K562 (cell line): ENCODE data around the gene NTF4. TPM values are rescaled to one million over a fixed set of nuclear protein-coding genes. Genes with fewer than 3 reads are reported as not detected.

ENCODE experiments used
- CBX3 ChIP-seq, 2 experiments: IDR thresholded peaks; 1 replicate in 1 of 2; 2 replicates in 1 of 2; pipeline ENCODE4 v1.6.1; 2012; ENCODE audit warnings: inconsistent platforms in 2 of 2, low read length in 2 of 2, borderline replicate concordance in 1 of 2, control low read depth in 1 of 2
- FOSL1 ChIP-seq: fragments of 200-800 bp; sonication (Bioruptor generic); conservative IDR thresholded peaks from 2 replicates; pipeline ENCODE4 v1.6.1; 2016; ENCODE audit warnings: missing genetic modification characterization, missing compliant biosample characterization
- FOXA1 ChIP-seq: fragments of 450-650 bp; IDR thresholded peaks from 2 replicates; pipeline ENCODE4 v1.6.1; 2016; ENCODE audit warnings: mild to moderate bottlenecking, borderline replicate concordance
- KDM2B ChIP-seq: fragments of 250-450 bp; sonication (Bioruptor Pico); IDR thresholded peaks from 2 replicates; pipeline ENCODE4 v1.8.0; 2021; ENCODE audit warnings: mild to moderate bottlenecking, moderate library complexity
- KDM5B ChIP-seq: fragments of 200-600 bp; sonication (generic); IDR thresholded peaks from 2 replicates; pipeline ENCODE4 v1.6.1; 2012; ENCODE audit warnings: low read depth, mild to moderate bottlenecking, moderate library complexity, low read length, control low read depth, inconsistent platforms; ENCODE audit not compliant: insufficient replicate concordance
- MBD2 ChIP-seq: sonication (generic); IDR thresholded peaks from 2 replicates; pipeline ENCODE4 v1.6.1; 2016; ENCODE audit warnings: low read depth, borderline replicate concordance
- MECOM ChIP-seq: fragments of 250-450 bp; sonication (Bioruptor Pico); IDR thresholded peaks from 2 replicates; pipeline ENCODE4 v1.8.0; 2022; ENCODE audit warnings: inconsistent platforms
- RB1 ChIP-seq: fragments of 450-650 bp; IDR thresholded peaks from 2 replicates; pipeline ENCODE4 v1.6.1; 2017; ENCODE audit warnings: low read depth, mild to moderate bottlenecking
- RFX5 ChIP-seq: IDR thresholded peaks from 2 replicates; pipeline ENCODE4 v1.6.1; 2011; ENCODE audit warnings: low read depth, mild to moderate bottlenecking, improper control_type of control experiment, low read length
- RFX7 ChIP-seq: fragments of 250-450 bp; sonication (Bioruptor Pico); IDR thresholded peaks from 2 replicates; pipeline ENCODE4 v1.5.1; 2021; ENCODE audit warnings: mild to moderate bottlenecking
- STAT5A ChIP-seq: IDR thresholded peaks from 2 replicates; pipeline ENCODE4 v1.6.1; 2012; ENCODE audit warnings: low read length, inconsistent platforms, borderline replicate concordance
- TEAD1 ChIP-seq, 2 experiments: fragments of 450-650 bp in 1 of 2; sonication (generic) in 1 of 2; formaldehyde crosslinking; IDR thresholded peaks; 2 replicates each; pipeline versions ENCODE4 v1.4.0 to v1.8.0; 2020 to 2022; ENCODE audit warnings: mild to moderate bottlenecking in 2 of 2, missing genetic modification reagents in 1 of 2
- ZBTB17 ChIP-seq: fragments of 450-650 bp; formaldehyde crosslinking; IDR thresholded peaks from 2 replicates; pipeline ENCODE4 v1.4.0; 2020; ENCODE audit warnings: mild to moderate bottlenecking
- ZNF134 ChIP-seq: fragments of 250-450 bp; sonication (Bioruptor Pico); conservative IDR thresholded peaks from 2 replicates; pipeline ENCODE4 v1.4.0; 2020
- ZNF212 ChIP-seq: fragments of 450-650 bp; formaldehyde crosslinking; IDR thresholded peaks from 2 replicates; pipeline ENCODE4 v1.4.0; 2020; ENCODE audit warnings: mild to moderate bottlenecking
- ZNF217 ChIP-seq: sonication (generic); formaldehyde crosslinking; IDR thresholded peaks from 2 replicates; pipeline ENCODE4 v1.8.0; 2022; ENCODE audit warnings: mild to moderate bottlenecking, missing genetic modification reagents
- ZNF584 ChIP-seq: fragments of 200-800 bp; sonication (Bioruptor generic); IDR thresholded peaks from 2 replicates; pipeline ENCODE4 v1.6.1; 2016; ENCODE audit warnings: low read depth, mild to moderate bottlenecking, missing genetic modification characterization, missing compliant biosample characterization
- ZNF644 ChIP-seq: fragments of 200-800 bp; sonication (Bioruptor generic); IDR thresholded peaks from 2 replicates; pipeline ENCODE4 v1.6.1; 2016; ENCODE audit warnings: low read depth, missing genetic modification characterization, missing compliant biosample characterization
- ZNF76 ChIP-seq: fragments of 250-450 bp; sonication (Bioruptor Pico); IDR thresholded peaks from 2 replicates; pipeline ENCODE4 v1.4.0; 2020; ENCODE audit warnings: mild to moderate bottlenecking, moderate library complexity, borderline replicate concordance
- polyA plus RNA-seq, 8 experiments: library from polyadenylated mRNA; depleted of rRNA in 4 of 8; stranded (reverse) in 5 of 8; unstranded in 3 of 8; fragments of >200 nt; fragmentation: Nextera tagmentation in 2 of 8; fragmentation: Illumina TruSeq in 1 of 8; extraction: Ambion mirVana in 2 of 8; extraction: Trizol in 1 of 8; gene quantifications; 2 replicates each; pipeline versions ENCODE4 v1.2.1 to v1.2.3, GENCODE V29; 2011 to 2014; ENCODE audit warnings: inconsistent platforms in 1 of 8, missing spikeins in 1 of 8
- total RNA-seq, 7 experiments: library from RNA; depleted of rRNA in 6 of 7; stranded (reverse); fragments of >200 nt in 6 of 7; fragmentation: Illumina TruSeq in 2 of 7; extraction: Trizol in 2 of 7; gene quantifications; 2 replicates each; pipeline versions ENCODE4 v1.2.1 to v1.2.3, GENCODE V29; 2011 to 2021; ENCODE audit warnings: low replicate concordance in 1 of 7
- TF ChIP-seq, protein P1 (sequence below): fragments of 450-650 bp; formaldehyde crosslinking; IDR thresholded peaks from 2 replicates; pipeline ENCODE4 v1.4.0; 2020; ENCODE audit warnings: mild to moderate bottlenecking, mixed read lengths
- TF ChIP-seq, protein P2 (sequence below), 3 experiments: IDR thresholded peaks in 2 of 3; conservative IDR thresholded peaks in 1 of 3; 2 replicates each; pipeline ENCODE4 v1.5.1; 2011 to 2012; ENCODE audit warnings: low read length in 3 of 3, mild to moderate bottlenecking in 3 of 3, control low read depth in 2 of 3, improper control_type of control experiment in 1 of 3, inconsistent platforms in 1 of 3, low read depth in 1 of 3, mixed read lengths in 1 of 3, moderate library complexity in 1 of 3; ENCODE audit not compliant: insufficient read depth in 2 of 3
- TF ChIP-seq, protein P3 (sequence below): IDR thresholded peaks from 2 replicates; pipeline ENCODE4 v1.6.1; 2014; ENCODE audit warnings: antibody characterized with exemption
- TF ChIP-seq, protein P4 (sequence below): fragments of 250-450 bp; sonication (Bioruptor Pico); IDR thresholded peaks from 2 replicates; pipeline ENCODE4 v1.9.0; 2021; ENCODE audit warnings: mild to moderate bottlenecking

NTF4 gene
- total and polyA plus RNA-seq, 9 of the 15 experiments (the other 6 are each of a cell fraction or from before 2014, with no cell fraction given) = not detected

DNA sequence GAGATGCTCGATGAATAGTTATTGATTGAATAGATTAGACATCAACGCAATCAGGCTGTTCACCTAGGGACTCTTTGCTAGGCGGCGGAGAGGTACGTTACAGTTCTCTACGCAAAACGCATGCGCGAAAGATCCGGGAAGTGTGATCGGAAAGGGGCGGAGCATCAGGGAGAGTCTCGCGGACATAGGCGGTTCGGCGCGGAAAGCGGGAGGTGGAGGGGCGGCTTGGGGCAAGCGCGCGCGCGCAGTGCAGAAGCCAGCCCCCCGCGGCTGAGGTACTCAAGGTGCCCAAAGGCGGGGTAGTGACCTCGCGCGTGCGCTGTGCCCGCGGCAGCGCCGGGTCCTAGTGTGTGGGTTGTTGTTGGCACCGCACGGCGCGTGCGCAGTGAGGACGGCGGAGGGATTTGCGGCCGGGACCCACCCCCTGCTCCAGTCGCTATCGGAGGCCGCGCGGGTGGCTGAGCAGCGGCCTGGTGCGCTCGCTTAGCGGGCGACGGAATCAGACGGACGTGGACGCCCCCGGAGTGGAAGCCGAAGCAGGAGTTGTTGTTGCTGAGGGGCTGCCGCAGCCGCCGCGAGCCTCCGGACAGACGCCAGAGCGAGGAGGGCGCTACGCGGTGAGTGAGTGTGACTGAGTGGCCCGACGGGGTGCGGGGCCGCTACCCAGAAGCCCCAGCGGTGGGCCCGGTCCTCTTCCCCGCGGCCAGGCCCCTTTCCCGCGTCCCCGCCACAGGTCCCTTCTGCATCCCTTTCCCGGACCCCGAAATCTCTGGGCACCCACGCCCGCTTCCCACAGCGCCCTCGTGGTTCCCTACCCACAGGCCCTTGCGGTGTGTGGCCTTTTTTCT is 20.6 kb upstream of the NTF4 start, which contains the start of gene SNRNP70 (continued):
- TF ChIP-seq ZNF644 (tag) (no peak), KDM2B (CRISPR knock-in tag) (no peak), FOXA1 (no peak), FOSL1 (tag) (no peak; the same call in none of the 2 replicates), ZNF584 (CRISPR knock-in tag) (no peak), MBD2 (peak; percentile 79), ZNF217 (no peak), CBX3 (IDR thresholded peaks at IDR 0.05; ENCODE audit: borderline replicate concordance in 1 of 2, low read length in 2 of 2) (no peak; a peak in 1 of 3 replicates), TEAD1 (CRISPR knock-in tag; IDR thresholded peaks at IDR 0.05) (peak in 1 of 2 experiments; percentile 60; a peak in 1 of 4 replicates), ZBTB17 (CRISPR knock-in tag) (peak; percentile 62; the same call in 1 of the 2 replicates), RB1 (peak; percentile 87), RFX5 (no peak), RFX7 (CRISPR knock-in tag) (no peak), ZNF212 (CRISPR knock-in tag) (no peak), STAT5A (peak; percentile 26; the same call in 1 of the 2 replicates), ZNF134 (CRISPR knock-in tag) (0 out of 2 replicates have a peak, but pooled peaks have one; percentile 29), MECOM (no peak), KDM5B (peak; percentile 94), ZNF76 (CRISPR knock-in tag) (peak; percentile 91; the same call in 1 of the 2 replicates)
- TF ChIP-seq, protein P1, sequence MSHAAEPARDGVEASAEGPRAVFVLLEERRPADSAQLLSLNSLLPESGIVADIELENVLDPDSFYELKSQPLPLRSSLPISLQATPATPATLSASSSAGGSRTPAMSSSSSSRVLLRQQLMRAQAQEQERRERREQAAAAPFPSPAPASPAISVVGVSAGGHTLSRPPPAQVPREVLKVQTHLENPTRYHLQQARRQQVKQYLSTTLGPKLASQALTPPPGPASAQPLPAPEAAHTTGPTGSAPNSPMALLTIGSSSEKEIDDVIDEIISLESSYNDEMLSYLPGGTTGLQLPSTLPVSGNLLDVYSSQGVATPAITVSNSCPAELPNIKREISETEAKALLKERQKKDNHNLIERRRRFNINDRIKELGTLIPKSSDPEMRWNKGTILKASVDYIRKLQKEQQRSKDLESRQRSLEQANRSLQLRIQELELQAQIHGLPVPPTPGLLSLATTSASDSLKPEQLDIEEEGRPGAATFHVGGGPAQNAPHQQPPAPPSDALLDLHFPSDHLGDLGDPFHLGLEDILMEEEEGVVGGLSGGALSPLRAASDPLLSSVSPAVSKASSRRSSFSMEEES = no peak
- TF ChIP-seq, protein P2, sequence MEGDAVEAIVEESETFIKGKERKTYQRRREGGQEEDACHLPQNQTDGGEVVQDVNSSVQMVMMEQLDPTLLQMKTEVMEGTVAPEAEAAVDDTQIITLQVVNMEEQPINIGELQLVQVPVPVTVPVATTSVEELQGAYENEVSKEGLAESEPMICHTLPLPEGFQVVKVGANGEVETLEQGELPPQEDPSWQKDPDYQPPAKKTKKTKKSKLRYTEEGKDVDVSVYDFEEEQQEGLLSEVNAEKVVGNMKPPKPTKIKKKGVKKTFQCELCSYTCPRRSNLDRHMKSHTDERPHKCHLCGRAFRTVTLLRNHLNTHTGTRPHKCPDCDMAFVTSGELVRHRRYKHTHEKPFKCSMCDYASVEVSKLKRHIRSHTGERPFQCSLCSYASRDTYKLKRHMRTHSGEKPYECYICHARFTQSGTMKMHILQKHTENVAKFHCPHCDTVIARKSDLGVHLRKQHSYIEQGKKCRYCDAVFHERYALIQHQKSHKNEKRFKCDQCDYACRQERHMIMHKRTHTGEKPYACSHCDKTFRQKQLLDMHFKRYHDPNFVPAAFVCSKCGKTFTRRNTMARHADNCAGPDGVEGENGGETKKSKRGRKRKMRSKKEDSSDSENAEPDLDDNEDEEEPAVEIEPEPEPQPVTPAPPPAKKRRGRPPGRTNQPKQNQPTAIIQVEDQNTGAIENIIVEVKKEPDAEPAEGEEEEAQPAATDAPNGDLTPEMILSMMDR (IDR thresholded peaks at IDR 0.05 in 2 of 3, conservative IDR thresholded peaks at IDR 0.05 in 1 of 3; ENCODE audit: insufficient read depth in 2 of 3, low read depth in 1 of 3, low read length in 3 of 3) = no peak
- TF ChIP-seq, protein P3, sequence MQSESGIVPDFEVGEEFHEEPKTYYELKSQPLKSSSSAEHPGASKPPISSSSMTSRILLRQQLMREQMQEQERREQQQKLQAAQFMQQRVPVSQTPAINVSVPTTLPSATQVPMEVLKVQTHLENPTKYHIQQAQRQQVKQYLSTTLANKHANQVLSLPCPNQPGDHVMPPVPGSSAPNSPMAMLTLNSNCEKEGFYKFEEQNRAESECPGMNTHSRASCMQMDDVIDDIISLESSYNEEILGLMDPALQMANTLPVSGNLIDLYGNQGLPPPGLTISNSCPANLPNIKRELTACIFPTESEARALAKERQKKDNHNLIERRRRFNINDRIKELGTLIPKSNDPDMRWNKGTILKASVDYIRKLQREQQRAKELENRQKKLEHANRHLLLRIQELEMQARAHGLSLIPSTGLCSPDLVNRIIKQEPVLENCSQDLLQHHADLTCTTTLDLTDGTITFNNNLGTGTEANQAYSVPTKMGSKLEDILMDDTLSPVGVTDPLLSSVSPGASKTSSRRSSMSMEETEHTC = 0 out of 2 replicates have a peak, but pooled peaks have one; percentile 22
- TF ChIP-seq, protein P4, sequence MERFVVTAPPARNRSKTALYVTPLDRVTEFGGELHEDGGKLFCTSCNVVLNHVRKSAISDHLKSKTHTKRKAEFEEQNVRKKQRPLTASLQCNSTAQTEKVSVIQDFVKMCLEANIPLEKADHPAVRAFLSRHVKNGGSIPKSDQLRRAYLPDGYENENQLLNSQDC (CRISPR knock-in tag) = 0 out of 2 replicates have a peak, but pooled peaks have one; percentile 64
